ENCODE results near the gene DGKG.

DGKG gene

GRCh38 chr3:186367631-186368030 lies 5.6 kb upstream of the DGKG start:
- H3K4me1 ChIP-seq (ENCODE audit: control insufficient read depth in 1 of 2, insufficient read depth in 2 of 2, low read length in 2 of 2), result peaks cover 1 to 4% of the 10 kb centered on the region in 2 donors
- H3K27me3 ChIP-seq (ENCODE audit: control insufficient read depth in 1 of 2, insufficient read depth in 2 of 2, low read length in 2 of 2), result peaks cover 8 to 11% of the 10 kb centered on the region in 2 donors
- H3K36me3 ChIP-seq (ENCODE audit: control insufficient read depth in 1 of 2, insufficient read depth in 2 of 2, low read length in 2 of 2), result no peaks in the 10 kb centered on the region
- no peaks in the 10 kb centered on the region for H3K9me3 ChIP-seq (ENCODE audit: control insufficient read depth in 1 of 2, low read length in 2 of 2)
- H3K9ac ChIP-seq (ENCODE audit: low read depth in 1 of 2, low read length in 2 of 2), result no peak overlapping the region
- H3K27ac ChIP-seq (ENCODE audit: low read depth, low read length), result no peak overlapping the region
- H3K4me3 ChIP-seq (ENCODE audit: low read depth in 1 of 2, low read length in 2 of 2), result no peak overlapping the region

- Histone ChIP-seq H3K4me3 (ENCODE audit: low read depth in 1 of 2, low read length in 2 of 2) (no peak overlapping the region), H3K9me3 (ENCODE audit: control insufficient read depth in 1 of 2, low read length in 2 of 2) (no peaks in the 10 kb centered on the region), H3K27me3 (ENCODE audit: control insufficient read depth in 1 of 2, insufficient read depth in 2 of 2, low read length in 2 of 2) (peaks cover 16 to 19% of the 10 kb centered on the region in 2 donors), H3K27ac (ENCODE audit: low read depth, low read length) (no peak overlapping the region), H3K36me3 (ENCODE audit: control insufficient read depth in 1 of 2, insufficient read depth in 2 of 2, low read length in 2 of 2) (no peaks in the 10 kb centered on the region), H3K9ac (ENCODE audit: low read depth in 1 of 2, low read length in 2 of 2) (no peak overlapping the region), H3K4me1 (ENCODE audit: control insufficient read depth in 1 of 2, insufficient read depth in 2 of 2, low read length in 2 of 2) (peaks cover 10 to 15% of the 10 kb centered on the region in 2 donors)
Observed at GRCh38 chr3:186366206-186366605, 4.2 kb upstream of the DGKG start.

- H3K9ac ChIP-seq (ENCODE audit: low read depth in 1 of 2, low read length in 2 of 2), result no peak overlapping the region
- no peaks in the 10 kb centered on the region for H3K9me3 ChIP-seq (ENCODE audit: control insufficient read depth in 1 of 2, low read length in 2 of 2)
- H3K27ac ChIP-seq (ENCODE audit: low read depth, low read length), result no peak overlapping the region
- H3K36me3 ChIP-seq (ENCODE audit: control insufficient read depth in 1 of 2, insufficient read depth in 2 of 2, low read length in 2 of 2), result no peaks in the 10 kb centered on the region
- H3K27me3 ChIP-seq (ENCODE audit: control insufficient read depth in 1 of 2, insufficient read depth in 2 of 2, low read length in 2 of 2), result peaks cover 22 to 23% of the 10 kb centered on the region in 2 donors
- H3K4me3 ChIP-seq (ENCODE audit: low read depth in 1 of 2, low read length in 2 of 2), result no peak overlapping the region
- H3K4me1 ChIP-seq (ENCODE audit: control insufficient read depth in 1 of 2, insufficient read depth in 2 of 2, low read length in 2 of 2), result peaks cover 16 to 23% of the 10 kb centered on the region in 2 donors
Observed at GRCh38 chr3:186365202-186365974, 3.4 kb upstream of the DGKG start.

- no peak overlapping the region for H3K27ac ChIP-seq (ENCODE audit: low read depth, low read length)
- no peaks in the 10 kb centered on the region for H3K36me3 ChIP-seq (ENCODE audit: control insufficient read depth in 1 of 2, insufficient read depth in 2 of 2, low read length in 2 of 2)
- no peaks in the 10 kb centered on the region for H3K9me3 ChIP-seq (ENCODE audit: control insufficient read depth in 1 of 2, low read length in 2 of 2)
- H3K27me3 ChIP-seq (ENCODE audit: control insufficient read depth in 1 of 2, insufficient read depth in 2 of 2, low read length in 2 of 2), result peaks cover 20 to 22% of the 10 kb centered on the region in 2 donors
- H3K4me1 ChIP-seq (ENCODE audit: control insufficient read depth in 1 of 2, insufficient read depth in 2 of 2, low read length in 2 of 2), result peaks cover 28 to 31% of the 10 kb centered on the region in 2 donors
- no peak overlapping the region for H3K9ac ChIP-seq (ENCODE audit: low read depth in 1 of 2, low read length in 2 of 2)
- H3K4me3 ChIP-seq (ENCODE audit: low read depth in 1 of 2, low read length in 2 of 2), result no peak overlapping the region
Observed at GRCh38 chr3:186362988-186363387, 954 bp upstream of the DGKG start.

GRCh38 chr3:186362537-186362842 lies 456 bp upstream of the DGKG start:
- Histone ChIP-seq H3K9ac (ENCODE audit: low read depth in 1 of 2, low read length in 2 of 2) (no peak overlapping the region), H3K4me3 (ENCODE audit: low read depth in 1 of 2, low read length in 2 of 2) (peak overlapping the region; percentile 67 to 73), H3K9me3 (ENCODE audit: control insufficient read depth in 1 of 2, low read length in 2 of 2) (no peaks in the 10 kb centered on the region), H3K27me3 (ENCODE audit: control insufficient read depth in 1 of 2, insufficient read depth in 2 of 2, low read length in 2 of 2) (peaks cover 20 to 22% of the 10 kb centered on the region in 2 donors), H3K36me3 (ENCODE audit: control insufficient read depth in 1 of 2, insufficient read depth in 2 of 2, low read length in 2 of 2) (no peaks in the 10 kb centered on the region), H3K4me1 (ENCODE audit: control insufficient read depth in 1 of 2, insufficient read depth in 2 of 2, low read length in 2 of 2) (peaks cover 28 to 31% of the 10 kb centered on the region in 2 donors), H3K27ac (ENCODE audit: low read depth, low read length) (no peak overlapping the region)

GRCh38 chr3:186361246-186361761 lies 730 bp downstream of the DGKG start:
- H3K4me3 ChIP-seq (ENCODE audit: low read depth in 1 of 2, low read length in 2 of 2), result peak overlapping the region; percentile 67 to 73
- H3K4me1 ChIP-seq (ENCODE audit: control insufficient read depth in 1 of 2, insufficient read depth in 2 of 2, low read length in 2 of 2), result peaks cover 28 to 31% of the 10 kb centered on the region in 2 donors
- H3K9ac ChIP-seq (ENCODE audit: low read depth in 1 of 2, low read length in 2 of 2), result peak overlapping the region in 1 of 2 donors; percentile 57
- no peak overlapping the region for H3K27ac ChIP-seq (ENCODE audit: low read depth, low read length)
- H3K27me3 ChIP-seq (ENCODE audit: control insufficient read depth in 1 of 2, insufficient read depth in 2 of 2, low read length in 2 of 2), result peaks cover 20 to 22% of the 10 kb centered on the region in 2 donors
- H3K9me3 ChIP-seq (ENCODE audit: control insufficient read depth in 1 of 2, low read length in 2 of 2), result no peaks in the 10 kb centered on the region
- H3K36me3 ChIP-seq (ENCODE audit: control insufficient read depth in 1 of 2, insufficient read depth in 2 of 2, low read length in 2 of 2), result no peaks in the 10 kb centered on the region

- no peak overlapping the region for H3K27ac ChIP-seq (ENCODE audit: low read depth, low read length)
- H3K9ac ChIP-seq (ENCODE audit: low read depth in 1 of 2, low read length in 2 of 2), result no peak overlapping the region
- peaks cover 20 to 22% of the 10 kb centered on the region in 2 donors for H3K27me3 ChIP-seq (ENCODE audit: control insufficient read depth in 1 of 2, insufficient read depth in 2 of 2, low read length in 2 of 2)
Observed at GRCh38 chr3:186360779-186361178, 1.3 kb downstream of the DGKG start.

GRCh38 chr3:186359078-186359477 lies 3.0 kb downstream of the DGKG start:
- H3K4me3 ChIP-seq (ENCODE audit: low read depth in 1 of 2, low read length in 2 of 2), result no peak overlapping the region
- H3K27ac ChIP-seq (ENCODE audit: low read depth, low read length), result no peak overlapping the region
- no peak overlapping the region for H3K9ac ChIP-seq (ENCODE audit: low read depth in 1 of 2, low read length in 2 of 2)
- peaks cover 17 to 20% of the 10 kb centered on the region in 2 donors for H3K27me3 ChIP-seq (ENCODE audit: control insufficient read depth in 1 of 2, insufficient read depth in 2 of 2, low read length in 2 of 2)
- H3K36me3 ChIP-seq (ENCODE audit: control insufficient read depth in 1 of 2, insufficient read depth in 2 of 2, low read length in 2 of 2), result no peaks in the 10 kb centered on the region
- no peaks in the 10 kb centered on the region for H3K9me3 ChIP-seq (ENCODE audit: control insufficient read depth in 1 of 2, low read length in 2 of 2)
- H3K4me1 ChIP-seq (ENCODE audit: control insufficient read depth in 1 of 2, insufficient read depth in 2 of 2, low read length in 2 of 2), result peaks cover 27 to 28% of the 10 kb centered on the region in 2 donors

More at GRCh38 chr3:186360779-186361178, 1.3 kb downstream of the DGKG start:
- H3K4me3 ChIP-seq (ENCODE audit: low read depth in 1 of 2, low read length in 2 of 2), result peak overlapping the region; percentile 67 to 73
- no peaks in the 10 kb centered on the region for H3K9me3 ChIP-seq (ENCODE audit: control insufficient read depth in 1 of 2, low read length in 2 of 2)
- H3K36me3 ChIP-seq (ENCODE audit: control insufficient read depth in 1 of 2, insufficient read depth in 2 of 2, low read length in 2 of 2), result no peaks in the 10 kb centered on the region
- H3K4me1 ChIP-seq (ENCODE audit: control insufficient read depth in 1 of 2, insufficient read depth in 2 of 2, low read length in 2 of 2), result peaks cover 27 to 28% of the 10 kb centered on the region in 2 donors

- Histone ChIP-seq H3K4me1 (ENCODE audit: control insufficient read depth in 1 of 2, insufficient read depth in 2 of 2, low read length in 2 of 2) (peaks cover 15 to 18% of the 10 kb centered on the region in 2 donors), H3K27ac (ENCODE audit: low read depth, low read length) (no peak overlapping the region), H3K9ac (ENCODE audit: low read depth in 1 of 2, low read length in 2 of 2) (no peak overlapping the region), H3K36me3 (ENCODE audit: control insufficient read depth in 1 of 2, insufficient read depth in 2 of 2, low read length in 2 of 2) (no peaks in the 10 kb centered on the region), H3K27me3 (ENCODE audit: control insufficient read depth in 1 of 2, insufficient read depth in 2 of 2, low read length in 2 of 2) (peaks cover 3 to 6% of the 10 kb centered on the region in 2 donors), H3K4me3 (ENCODE audit: low read depth in 1 of 2, low read length in 2 of 2) (no peak overlapping the region), H3K9me3 (ENCODE audit: control insufficient read depth in 1 of 2, low read length in 2 of 2) (no peaks in the 10 kb centered on the region)
Observed at GRCh38 chr3:186356152-186356551, 5.9 kb downstream of the DGKG start.

- no peaks in the 10 kb centered on the region for H3K27me3 ChIP-seq (ENCODE audit: control insufficient read depth in 1 of 2, insufficient read depth in 2 of 2, low read length in 2 of 2)
- H3K9ac ChIP-seq (ENCODE audit: low read depth in 1 of 2, low read length in 2 of 2), result no peak overlapping the region
- no peak overlapping the region for H3K4me3 ChIP-seq (ENCODE audit: low read depth in 1 of 2, low read length in 2 of 2)
- peaks cover 2 to 6% of the 10 kb centered on the region in 2 donors for H3K4me1 ChIP-seq (ENCODE audit: control insufficient read depth in 1 of 2, insufficient read depth in 2 of 2, low read length in 2 of 2)
- no peaks in the 10 kb centered on the region for H3K36me3 ChIP-seq (ENCODE audit: control insufficient read depth in 1 of 2, insufficient read depth in 2 of 2, low read length in 2 of 2)
- no peak overlapping the region for H3K27ac ChIP-seq (ENCODE audit: low read depth, low read length)
- no peaks in the 10 kb centered on the region for H3K9me3 ChIP-seq (ENCODE audit: control insufficient read depth in 1 of 2, low read length in 2 of 2)
Observed at GRCh38 chr3:186354100-186354499, 7.9 kb downstream of the DGKG start.
